Activated naive CD8-positive, alpha-beta T cell treated with anti-CD3 and anti-CD28 coated beads for 36 hours (primary cell): ENCODE results near the gene BLVRB. TPM values are rescaled to one million over a fixed set of nuclear protein-coding genes. Genes with fewer than 3 reads are reported as not detected.

ENCODE experiments used
- total RNA-seq, 2 experiments: library from RNA; stranded (reverse); gene quantifications; one replicate each; pipeline ENCODE4 v1.2.3, GENCODE V29; 2021

The BLVRB gene
- total RNA-seq, 2 experiments from 2014 or later: 15.1 to 15.2 TPM

Other genes with a start within 250 kb of the BLVRB start
- gene TTC9B, start 247.4 kb downstream of the BLVRB start, total RNA-seq: not detected
- not detected for gene CCNP, start 239.1 kb downstream of the BLVRB start, total RNA-seq
- gene AKT2, start 180.4 kb downstream of the BLVRB start, total RNA-seq: 100 to 1,000 TPM; 139 to 141 TPM
- 10 to 100 TPM; 26.1 to 28.1 TPM for gene C19orf47, start 117.3 kb downstream of the BLVRB start, total RNA-seq
- 10 to 100 TPM; 41.8 to 44.2 TPM for gene PLD3, start 117.0 kb downstream of the BLVRB start, total RNA-seq
- not detected for gene HIPK4, start 75.6 kb downstream of the BLVRB start, total RNA-seq
- gene PRX, start 52.4 kb downstream of the BLVRB start, total RNA-seq: under 1 TPM; 0.64 to 0.84 TPM
- 1 to 10 TPM; 10.0 TPM for gene SERTAD1, start 39.8 kb downstream of the BLVRB start, total RNA-seq
- gene SERTAD3, start 21.4 kb downstream of the BLVRB start, total RNA-seq: 1 to 10 TPM; 4.4 to 5.3 TPM
- gene SPTBN4, start 1.3 kb upstream of the BLVRB start, total RNA-seq: 1 to 10 TPM; 1.1 to 2.9 TPM
- gene SHKBP1, start 111.1 kb upstream of the BLVRB start, total RNA-seq: 10 to 100 TPM; 71.1 to 74.5 TPM
- 100 to 1,000 TPM in 1 of 2 experiments, 10 to 100 TPM in 1; 99.3 to 102 TPM for gene LTBP4, start 135.6 kb upstream of the BLVRB start, total RNA-seq
- gene NUMBL, start 224.9 kb upstream of the BLVRB start, total RNA-seq: 10 to 100 TPM; 13.4 to 14.9 TPM